Choroid plexus epithelial cell (primary cell): ENCODE data around the gene SUSD4.

Experiments used
- DNase-seq: peaks from one replicate; pipeline ENCODE4 v3.0.0-alpha.2; 2010; ENCODE audit warnings: low read depth
- H3K4me3 ChIP-seq: 2 replicates; pipeline ENCODE4 v1.5.1; 2011; ENCODE audit warnings: low read depth, mild to moderate bottlenecking, control low read depth, low read length, moderate library complexity
- TF ChIP-seq, protein P1 (sequence below): conservative IDR thresholded peaks from 2 replicates; pipeline ENCODE4 v1.5.1; 2011; ENCODE audit warnings: low read depth, mild to moderate bottlenecking, control low read depth, inconsistent platforms, low read length, moderate library complexity

The SUSD4 gene

DNA sequence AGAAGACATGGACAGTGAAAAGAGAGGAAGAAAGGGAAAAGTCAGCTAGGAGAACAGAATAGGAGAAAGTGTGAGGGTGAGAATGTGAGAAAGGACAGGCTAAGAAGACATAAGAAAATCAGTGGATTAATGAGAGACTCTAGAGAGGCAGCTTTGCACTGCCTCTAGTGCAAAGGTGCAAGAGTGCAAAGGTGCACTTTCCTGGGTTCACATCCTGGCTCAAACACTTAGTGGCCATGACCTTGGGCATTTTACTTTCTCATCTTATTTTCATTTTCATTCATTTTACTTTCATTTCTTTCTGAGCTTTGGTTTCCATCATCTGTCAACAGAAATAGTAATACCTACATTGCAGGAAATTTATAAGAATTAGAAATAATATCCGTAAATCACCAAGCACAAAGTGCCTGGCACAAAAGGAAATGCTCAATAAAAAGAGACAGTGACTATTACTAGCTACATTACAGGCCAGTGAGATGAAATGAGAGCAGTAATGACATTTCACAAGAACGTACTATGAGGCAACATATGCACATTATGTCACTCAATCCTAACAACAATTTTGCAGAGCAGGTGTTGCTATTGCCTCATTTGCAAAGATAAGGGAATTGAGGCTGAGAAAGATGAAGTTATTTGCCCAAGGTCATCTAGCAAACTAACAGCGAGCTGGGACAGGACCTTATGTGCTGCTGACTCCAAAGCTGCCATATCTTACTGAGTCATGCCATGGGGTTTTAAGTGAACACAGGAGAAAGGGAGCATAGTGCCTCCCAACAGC lies 113.9 kb downstream of the SUSD4 start:
- no peak for DNase-seq
- TF ChIP-seq, protein P1, sequence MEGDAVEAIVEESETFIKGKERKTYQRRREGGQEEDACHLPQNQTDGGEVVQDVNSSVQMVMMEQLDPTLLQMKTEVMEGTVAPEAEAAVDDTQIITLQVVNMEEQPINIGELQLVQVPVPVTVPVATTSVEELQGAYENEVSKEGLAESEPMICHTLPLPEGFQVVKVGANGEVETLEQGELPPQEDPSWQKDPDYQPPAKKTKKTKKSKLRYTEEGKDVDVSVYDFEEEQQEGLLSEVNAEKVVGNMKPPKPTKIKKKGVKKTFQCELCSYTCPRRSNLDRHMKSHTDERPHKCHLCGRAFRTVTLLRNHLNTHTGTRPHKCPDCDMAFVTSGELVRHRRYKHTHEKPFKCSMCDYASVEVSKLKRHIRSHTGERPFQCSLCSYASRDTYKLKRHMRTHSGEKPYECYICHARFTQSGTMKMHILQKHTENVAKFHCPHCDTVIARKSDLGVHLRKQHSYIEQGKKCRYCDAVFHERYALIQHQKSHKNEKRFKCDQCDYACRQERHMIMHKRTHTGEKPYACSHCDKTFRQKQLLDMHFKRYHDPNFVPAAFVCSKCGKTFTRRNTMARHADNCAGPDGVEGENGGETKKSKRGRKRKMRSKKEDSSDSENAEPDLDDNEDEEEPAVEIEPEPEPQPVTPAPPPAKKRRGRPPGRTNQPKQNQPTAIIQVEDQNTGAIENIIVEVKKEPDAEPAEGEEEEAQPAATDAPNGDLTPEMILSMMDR = no peak

DNA sequence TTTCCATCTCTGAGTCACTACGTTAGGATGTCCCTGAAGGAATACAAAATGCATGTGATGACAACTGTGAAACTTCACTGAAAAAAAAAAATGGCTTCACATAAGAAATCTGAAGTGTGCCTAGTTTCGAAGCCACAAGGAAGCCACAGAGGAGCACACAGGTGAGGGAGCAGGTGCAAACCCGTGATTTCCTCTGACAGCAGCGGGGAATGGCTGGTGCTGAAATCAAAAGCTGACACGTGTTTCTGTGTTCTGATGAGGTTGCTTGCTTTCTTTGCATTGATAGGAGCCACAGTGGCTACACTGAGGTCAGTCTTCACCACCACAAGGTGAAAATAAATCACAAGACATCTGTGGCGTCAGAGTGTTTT lies 115.2 kb downstream of the SUSD4 start:
- no peak for DNase-seq
- TF ChIP-seq, protein P1 = no peak
- no peak overlapping the region for H3K4me3 ChIP-seq

More for the DNA sequence above, 113.9 kb downstream of the SUSD4 start:
- no peak overlapping the region for H3K4me3 ChIP-seq

DNA sequence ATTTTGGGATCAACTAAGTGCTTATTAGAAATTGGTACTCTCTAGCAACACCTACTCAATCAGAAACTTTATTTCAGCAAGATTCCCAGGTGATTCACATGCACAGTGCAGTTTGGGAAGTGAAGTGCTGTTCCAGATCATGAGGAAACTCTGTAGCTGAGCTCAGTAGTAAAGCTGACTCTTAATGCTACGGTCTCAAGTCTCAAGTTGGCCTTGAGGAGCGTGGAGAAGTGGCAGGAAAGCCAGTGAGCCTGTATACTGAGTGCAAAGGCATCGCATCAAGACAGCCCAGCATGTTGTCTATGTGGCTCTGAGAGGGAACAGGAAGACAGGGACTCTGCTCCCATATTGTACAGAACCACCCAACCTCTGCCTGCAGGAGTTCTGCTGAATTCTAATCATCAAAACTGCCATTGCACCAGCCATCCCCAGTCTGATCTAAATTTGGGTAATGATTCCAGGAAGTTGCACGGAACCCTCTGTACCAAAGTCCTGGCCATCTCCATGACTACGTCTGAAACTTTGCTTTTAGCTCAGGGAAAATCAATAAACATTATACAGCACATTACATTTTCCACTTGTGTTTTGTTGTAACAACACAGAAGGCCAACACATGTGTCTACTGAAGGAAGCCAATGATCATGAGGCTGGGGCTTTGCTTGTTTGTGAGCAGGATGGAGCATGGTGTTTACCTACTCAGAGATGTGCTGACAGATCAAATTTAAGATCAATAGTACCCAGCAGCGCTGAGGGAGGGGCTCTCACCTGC lies 115.8 kb downstream of the SUSD4 start:
- no peak overlapping the region for H3K4me3 ChIP-seq
- no peak for DNase-seq
- TF ChIP-seq, protein P1 = no peak

DNA sequence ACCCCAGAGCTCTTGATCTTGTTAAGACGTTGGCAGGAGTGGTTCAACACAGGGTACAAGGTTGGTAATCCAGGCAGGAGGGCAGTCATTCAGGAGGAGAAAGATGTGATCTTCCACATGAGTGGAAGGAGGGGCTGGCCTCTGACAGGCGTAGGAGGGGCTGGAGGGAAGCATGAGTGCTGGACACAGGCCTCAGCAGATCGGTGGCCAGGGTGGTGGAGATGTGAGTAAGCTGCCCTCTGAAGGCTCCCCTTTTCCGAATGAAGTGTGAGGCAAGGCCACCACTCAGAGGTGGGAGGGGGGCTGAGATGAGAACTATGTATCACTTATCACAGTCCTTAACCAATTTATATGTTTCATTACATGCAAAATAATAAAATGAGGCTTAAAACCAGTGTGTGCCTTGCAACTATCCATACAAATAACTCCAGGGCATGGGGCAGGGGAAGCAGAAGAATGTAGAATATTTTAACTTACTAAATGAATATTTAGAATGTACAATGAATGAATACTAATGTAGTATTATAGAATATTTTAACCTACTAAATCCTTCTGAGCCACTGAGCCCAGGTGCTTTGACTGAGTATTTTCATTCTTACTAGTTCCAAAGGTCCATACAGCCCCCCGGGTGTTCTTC lies 117.4 kb downstream of the SUSD4 start:
- no peak overlapping the region for H3K4me3 ChIP-seq
- TF ChIP-seq, protein P1 = no peak
- DNase-seq = no peak

DNA sequence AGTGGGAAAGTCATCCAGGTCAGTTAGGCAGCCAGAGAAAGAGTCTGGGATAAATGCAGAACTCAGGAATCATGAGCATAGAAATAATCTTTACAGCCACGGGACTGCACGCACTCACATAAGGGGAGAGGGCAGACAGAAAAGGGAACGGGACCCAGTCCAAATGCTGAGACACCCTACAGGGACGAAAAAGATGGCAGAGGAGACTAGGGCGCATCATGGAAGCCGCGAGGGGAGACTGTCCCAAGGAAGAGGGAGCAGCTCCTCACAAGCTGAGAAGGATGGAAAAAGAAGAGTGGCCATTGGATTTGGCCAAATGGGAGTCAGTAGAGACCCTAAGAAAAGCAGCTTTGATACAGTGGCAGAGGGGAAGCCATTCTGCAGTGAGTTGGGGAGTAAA lies 118.0 kb downstream of the SUSD4 start:
- no peak overlapping the region for H3K4me3 ChIP-seq
- TF ChIP-seq, protein P1 = no peak
- DNase-seq = no peak

DNA sequence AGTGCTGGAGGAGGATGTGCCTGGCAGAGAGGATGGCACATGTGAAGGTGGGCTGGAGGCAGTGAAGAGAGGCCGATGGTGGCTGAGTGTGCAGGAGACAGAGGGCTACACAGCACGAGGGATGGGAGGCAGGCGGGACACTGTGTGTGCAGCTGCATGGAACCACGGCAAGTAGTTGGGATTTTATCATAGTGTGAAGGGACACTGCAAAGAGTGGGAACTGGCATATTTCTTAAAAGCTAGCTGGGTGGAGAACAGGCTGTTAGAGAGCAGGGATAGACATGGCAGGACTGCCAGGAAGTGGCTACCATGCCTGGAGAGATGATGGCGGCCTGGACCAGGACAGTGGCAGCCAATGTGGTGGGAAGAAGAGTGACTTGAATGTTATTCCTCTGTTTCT lies 118.6 kb downstream of the SUSD4 start:
- no peak for DNase-seq
- H3K4me3 ChIP-seq = no peak overlapping the region
- TF ChIP-seq, protein P1 = no peak
